Keratinocyte (primary cell): ENCODE results near the gene BID.
"Not testable (repeated sequence)": the region's sequence is repeated elsewhere in the genome, so short reads cannot be mapped to it uniquely, and the experiment has no call there.

Experiments used
- CTCF ChIP-seq, 3 experiments: IDR thresholded peaks in 1 of 3; conservative IDR thresholded peaks in 1 of 3; optimal IDR thresholded peaks in 1 of 3; 2 replicates in 2 of 3; 3 replicates in 1 of 3; pipeline versions ENCODE3 to v1.5.1; 2011; ENCODE audit warnings: low read length in 3 of 3, mild to moderate bottlenecking in 3 of 3, moderate library complexity in 2 of 3, control low read depth in 1 of 3, inconsistent platforms in 1 of 3; ENCODE audit not compliant: insufficient read depth in 2 of 3; ENCODE audit errors: extremely low read depth in 1 of 3
- EZH2 ChIP-seq: IDR thresholded peaks from one replicate; pipeline ENCODE4 v1.6.1; 2012; ENCODE audit warnings: inconsistent platforms, mild to moderate bottlenecking, low read length, moderate library complexity

- not testable (repeated sequence) for TF ChIP-seq CTCF (optimal IDR thresholded peaks at IDR 0.05 in 1 of 3, IDR thresholded peaks at IDR 0.05 in 1 of 3, conservative IDR thresholded peaks at IDR 0.05 in 1 of 3; ENCODE audit: extremely low read depth in 1 of 3, insufficient read depth in 2 of 3, low read length in 3 of 3); EZH2
Observed at GRCh38 chr22:17697196-17697595, 77.1 kb downstream of the BID start.
